ENCODE results near the gene INPP1. TPM values are rescaled to one million over a fixed set of nuclear protein-coding genes. Genes with fewer than 3 reads are reported as not detected.

Gene INPP1
- total and polyA plus RNA-seq, 2 donors from 2014 or later, result 15.1 to 27.2 TPM

DNA sequence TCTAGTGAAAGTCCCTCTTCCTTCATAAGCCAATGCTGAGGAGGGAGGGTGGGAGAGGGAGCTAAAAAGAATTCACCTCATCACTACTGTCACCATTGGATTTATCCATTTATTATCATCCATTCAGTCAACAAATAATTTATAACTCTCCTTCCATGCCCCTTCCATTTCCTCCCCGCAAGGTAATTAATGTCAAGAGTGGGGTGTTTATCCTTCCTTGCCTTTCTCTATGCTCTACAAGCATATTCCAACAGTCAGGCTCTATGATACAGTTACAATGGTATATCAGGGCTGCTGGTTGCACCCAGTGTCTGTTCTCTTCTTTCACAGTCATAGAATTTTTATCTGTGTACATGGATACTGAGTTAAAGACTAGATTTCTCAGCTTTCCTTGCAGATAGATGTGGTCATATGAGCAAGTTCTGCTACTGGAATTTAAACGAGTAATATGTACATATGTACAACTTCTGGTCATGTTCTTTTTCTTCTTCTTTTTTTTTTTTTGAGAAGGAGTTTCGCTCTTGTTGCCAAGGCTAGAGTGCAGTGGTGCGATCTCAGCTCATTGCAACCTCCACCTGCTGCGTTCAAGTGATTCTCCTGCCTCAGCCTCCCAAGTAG is 59.7 kb downstream of the INPP1 start:
- DNase-seq (no peak), FAIRE-seq (no peak)
- TF ChIP-seq, protein P1, sequence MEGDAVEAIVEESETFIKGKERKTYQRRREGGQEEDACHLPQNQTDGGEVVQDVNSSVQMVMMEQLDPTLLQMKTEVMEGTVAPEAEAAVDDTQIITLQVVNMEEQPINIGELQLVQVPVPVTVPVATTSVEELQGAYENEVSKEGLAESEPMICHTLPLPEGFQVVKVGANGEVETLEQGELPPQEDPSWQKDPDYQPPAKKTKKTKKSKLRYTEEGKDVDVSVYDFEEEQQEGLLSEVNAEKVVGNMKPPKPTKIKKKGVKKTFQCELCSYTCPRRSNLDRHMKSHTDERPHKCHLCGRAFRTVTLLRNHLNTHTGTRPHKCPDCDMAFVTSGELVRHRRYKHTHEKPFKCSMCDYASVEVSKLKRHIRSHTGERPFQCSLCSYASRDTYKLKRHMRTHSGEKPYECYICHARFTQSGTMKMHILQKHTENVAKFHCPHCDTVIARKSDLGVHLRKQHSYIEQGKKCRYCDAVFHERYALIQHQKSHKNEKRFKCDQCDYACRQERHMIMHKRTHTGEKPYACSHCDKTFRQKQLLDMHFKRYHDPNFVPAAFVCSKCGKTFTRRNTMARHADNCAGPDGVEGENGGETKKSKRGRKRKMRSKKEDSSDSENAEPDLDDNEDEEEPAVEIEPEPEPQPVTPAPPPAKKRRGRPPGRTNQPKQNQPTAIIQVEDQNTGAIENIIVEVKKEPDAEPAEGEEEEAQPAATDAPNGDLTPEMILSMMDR (IDR thresholded peaks at IDR 0.05; ENCODE audit: borderline replicate concordance, extremely low read depth, insufficient read depth), result no peak
- no peaks in the 10 kb centered on the region for H3K9me3 ChIP-seq (ENCODE audit: control insufficient read depth in 2 of 3, insufficient read depth in 1 of 3, low read length in 3 of 3)
- no peaks in the 10 kb centered on the region for H3K27me3 ChIP-seq (ENCODE audit: control insufficient read depth, insufficient read depth, low read length)
- H3K4me1 ChIP-seq (ENCODE audit: control insufficient read depth in 2 of 3, insufficient read depth in 2 of 3, low read depth in 1 of 3, low read length in 3 of 3), result no peaks in the 10 kb centered on the region
- intact Hi-C loops (cut with DNase I), result no loop called here
- H3K36me3 ChIP-seq (ENCODE audit: control insufficient read depth in 2 of 3, insufficient read depth in 3 of 3, low read length in 3 of 3), result no peaks in the 10 kb centered on the region
- no peak overlapping the region for H3K27ac ChIP-seq (ENCODE audit: low read depth in 2 of 2, low read length in 2 of 2)
- no peak overlapping the region for H3K4me3 ChIP-seq (ENCODE audit: low read length in 3 of 3)
- no peak overlapping the region for H3K9ac ChIP-seq (ENCODE audit: low read length in 3 of 3)

DNA sequence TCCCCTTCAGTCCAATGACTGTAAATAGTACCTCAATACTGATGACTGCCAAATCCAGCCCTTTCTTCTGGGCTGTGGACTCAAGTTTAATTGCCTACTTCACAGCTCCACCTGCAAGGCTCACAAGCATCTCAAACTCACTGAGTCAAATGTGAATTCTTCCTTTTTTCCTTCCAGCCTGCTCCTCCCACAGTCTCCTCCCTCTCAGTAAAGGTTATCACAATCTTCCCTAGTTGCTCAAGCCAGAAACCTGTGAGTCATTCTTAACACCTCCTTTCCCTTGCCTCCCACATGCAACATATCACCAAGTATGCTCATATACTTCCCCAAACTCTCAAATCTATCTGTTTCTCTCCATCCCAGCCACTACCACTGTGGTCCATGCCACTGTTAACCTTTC is 61.1 kb downstream of the INPP1 start:
- intact Hi-C loops (cut with DNase I), result no loop called here
- TF ChIP-seq, protein P1 (IDR thresholded peaks at IDR 0.05; ENCODE audit: borderline replicate concordance, extremely low read depth, insufficient read depth), result no peak
- Histone ChIP-seq H3K9me3 (ENCODE audit: control insufficient read depth in 2 of 3, insufficient read depth in 1 of 3, low read length in 3 of 3) (no peaks in the 10 kb centered on the region), H3K9ac (ENCODE audit: low read length in 3 of 3) (no peak overlapping the region), H3K27ac (ENCODE audit: low read depth in 2 of 2, low read length in 2 of 2) (no peak overlapping the region), H3K27me3 (ENCODE audit: control insufficient read depth, insufficient read depth, low read length) (peaks cover 5% of the 10 kb centered on the region), H3K4me1 (ENCODE audit: control insufficient read depth in 2 of 3, insufficient read depth in 2 of 3, low read depth in 1 of 3, low read length in 3 of 3) (no peaks in the 10 kb centered on the region), H3K4me3 (ENCODE audit: low read length in 3 of 3) (no peak overlapping the region), H3K36me3 (ENCODE audit: control insufficient read depth in 2 of 3, insufficient read depth in 3 of 3, low read length in 3 of 3) (no peaks in the 10 kb centered on the region)
- FAIRE-seq, result no peak
- DNase-seq, result no peak

DNA sequence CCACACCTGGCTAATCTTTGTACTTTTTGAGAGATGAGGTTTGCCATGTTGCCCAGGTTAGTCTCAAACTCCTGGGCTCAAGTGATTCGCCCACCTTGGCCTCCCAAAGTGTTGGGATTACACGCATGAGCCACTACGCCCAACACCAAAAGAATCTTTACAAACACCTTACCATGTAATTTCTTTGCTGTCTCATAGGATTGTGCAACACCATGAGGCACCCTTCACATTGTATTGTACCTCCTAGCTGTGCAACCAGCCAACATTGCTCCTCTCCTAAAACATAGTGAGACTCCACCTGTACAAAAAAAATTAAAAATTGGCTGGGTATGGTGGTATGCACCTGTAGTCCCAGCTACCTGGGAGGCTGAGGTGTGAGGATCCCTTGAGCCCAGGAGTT is 61.7 kb downstream of the INPP1 start:
- intact Hi-C loops (cut with DNase I), result no loop called here
- no peak for FAIRE-seq
- TF ChIP-seq, protein P1 (IDR thresholded peaks at IDR 0.05; ENCODE audit: borderline replicate concordance, extremely low read depth, insufficient read depth), result no peak

DNA sequence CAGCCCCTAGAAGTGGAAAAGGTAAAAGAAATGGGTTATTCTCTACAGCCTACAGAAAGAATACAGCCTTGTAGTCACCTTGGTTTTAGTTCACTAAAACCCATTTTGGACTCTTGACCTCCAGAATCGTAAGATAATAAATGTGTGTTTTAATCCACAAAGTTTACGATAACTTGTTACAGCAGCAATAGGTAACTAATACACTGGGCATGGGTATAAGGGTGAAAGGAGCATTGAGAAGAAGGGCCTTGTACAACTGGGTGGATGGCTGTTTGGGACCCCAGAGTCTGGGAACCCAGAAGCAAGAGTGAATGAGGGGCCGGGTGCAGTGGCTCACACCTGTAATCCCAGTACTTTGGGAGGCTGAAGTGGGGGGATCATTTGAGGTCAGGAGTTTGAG is 62.6 kb downstream of the INPP1 start:
- Histone ChIP-seq H3K4me3 (ENCODE audit: low read length in 3 of 3) (no peak overlapping the region), H3K4me1 (ENCODE audit: control insufficient read depth in 2 of 3, insufficient read depth in 2 of 3, low read depth in 1 of 3, low read length in 3 of 3) (no peaks in the 10 kb centered on the region), H3K36me3 (ENCODE audit: control insufficient read depth in 2 of 3, insufficient read depth in 3 of 3, low read length in 3 of 3) (no peaks in the 10 kb centered on the region), H3K27me3 (ENCODE audit: control insufficient read depth, insufficient read depth, low read length) (peaks cover 9% of the 10 kb centered on the region), H3K27ac (ENCODE audit: low read depth in 2 of 2, low read length in 2 of 2) (no peak overlapping the region), H3K9me3 (ENCODE audit: control insufficient read depth in 2 of 3, insufficient read depth in 1 of 3, low read length in 3 of 3) (no peaks in the 10 kb centered on the region), H3K9ac (ENCODE audit: low read length in 3 of 3) (no peak overlapping the region)
- no peak for FAIRE-seq
- no peak for DNase-seq
- TF ChIP-seq, protein P1 (IDR thresholded peaks at IDR 0.05; ENCODE audit: borderline replicate concordance, extremely low read depth, insufficient read depth), result no peak
- intact Hi-C loops (cut with DNase I), result no loop called here

More for the DNA sequence above, 61.7 kb downstream of the INPP1 start:
- Histone ChIP-seq H3K27me3 (ENCODE audit: control insufficient read depth, insufficient read depth, low read length) (peaks cover 9% of the 10 kb centered on the region), H3K27ac (ENCODE audit: low read depth in 2 of 2, low read length in 2 of 2) (no peak overlapping the region), H3K9me3 (ENCODE audit: control insufficient read depth in 2 of 3, insufficient read depth in 1 of 3, low read length in 3 of 3) (no peaks in the 10 kb centered on the region), H3K4me3 (ENCODE audit: low read length in 3 of 3) (no peak overlapping the region), H3K4me1 (ENCODE audit: control insufficient read depth in 2 of 3, insufficient read depth in 2 of 3, low read depth in 1 of 3, low read length in 3 of 3) (no peaks in the 10 kb centered on the region), H3K36me3 (ENCODE audit: control insufficient read depth in 2 of 3, insufficient read depth in 3 of 3, low read length in 3 of 3) (no peaks in the 10 kb centered on the region), H3K9ac (ENCODE audit: low read length in 3 of 3) (no peak overlapping the region)
- no peak for DNase-seq
